ENCODE results near the gene PLOD1.

PLOD1 gene

DNA sequence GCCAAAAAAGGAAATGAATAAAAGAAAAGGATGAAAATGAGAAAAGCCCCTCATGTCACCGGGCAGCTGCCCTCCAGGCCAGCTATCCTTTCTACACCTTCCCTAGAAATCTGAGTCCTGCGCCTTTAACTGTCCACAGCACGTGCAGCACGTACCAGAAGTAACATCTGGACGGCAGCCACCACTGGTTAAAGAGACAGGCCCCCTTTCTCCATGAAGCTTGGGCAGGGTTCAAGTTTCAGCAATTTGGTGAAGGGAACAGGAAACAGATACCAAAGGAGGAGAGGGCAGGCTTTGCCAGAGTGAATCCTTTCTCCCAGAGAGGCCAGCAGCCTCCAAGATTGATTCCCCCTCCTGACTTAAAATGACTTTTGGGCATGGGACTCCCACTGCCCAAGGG lies 4.7 kb upstream of the PLOD1 start (continued):
- TF ChIP-seq, protein P1, sequence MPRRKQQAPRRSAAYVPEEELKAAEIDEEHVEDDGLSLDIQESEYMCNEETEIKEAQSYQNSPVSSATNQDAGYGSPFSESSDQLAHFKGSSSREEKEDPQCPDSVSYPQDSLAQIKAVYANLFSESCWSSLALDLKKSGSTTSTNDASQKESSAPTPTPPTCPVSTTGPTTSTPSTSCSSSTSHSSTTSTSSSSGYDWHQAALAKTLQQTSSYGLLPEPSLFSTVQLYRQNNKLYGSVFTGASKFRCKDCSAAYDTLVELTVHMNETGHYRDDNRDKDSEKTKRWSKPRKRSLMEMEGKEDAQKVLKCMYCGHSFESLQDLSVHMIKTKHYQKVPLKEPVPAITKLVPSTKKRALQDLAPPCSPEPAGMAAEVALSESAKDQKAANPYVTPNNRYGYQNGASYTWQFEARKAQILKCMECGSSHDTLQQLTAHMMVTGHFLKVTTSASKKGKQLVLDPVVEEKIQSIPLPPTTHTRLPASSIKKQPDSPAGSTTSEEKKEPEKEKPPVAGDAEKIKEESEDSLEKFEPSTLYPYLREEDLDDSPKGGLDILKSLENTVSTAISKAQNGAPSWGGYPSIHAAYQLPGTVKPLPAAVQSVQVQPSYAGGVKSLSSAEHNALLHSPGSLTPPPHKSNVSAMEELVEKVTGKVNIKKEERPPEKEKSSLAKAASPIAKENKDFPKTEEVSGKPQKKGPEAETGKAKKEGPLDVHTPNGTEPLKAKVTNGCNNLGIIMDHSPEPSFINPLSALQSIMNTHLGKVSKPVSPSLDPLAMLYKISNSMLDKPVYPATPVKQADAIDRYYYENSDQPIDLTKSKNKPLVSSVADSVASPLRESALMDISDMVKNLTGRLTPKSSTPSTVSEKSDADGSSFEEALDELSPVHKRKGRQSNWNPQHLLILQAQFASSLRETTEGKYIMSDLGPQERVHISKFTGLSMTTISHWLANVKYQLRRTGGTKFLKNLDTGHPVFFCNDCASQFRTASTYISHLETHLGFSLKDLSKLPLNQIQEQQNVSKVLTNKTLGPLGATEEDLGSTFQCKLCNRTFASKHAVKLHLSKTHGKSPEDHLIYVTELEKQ (tag by site-specific recombination; IDR thresholded peaks at IDR 0.05; ENCODE audit: borderline replicate concordance), result no peak
- TF ChIP-seq ZNF324 (tag by site-specific recombination; IDR thresholded peaks at IDR 0.05) (no peak), ZNF514 (tag by site-specific recombination; IDR thresholded peaks at IDR 0.05) (no peak), ZNF660 (tag by site-specific recombination; IDR thresholded peaks at IDR 0.05) (0 out of 2 replicates have a peak, but pooled peaks have one; percentile 41), ZNF785 (tag by site-specific recombination; IDR thresholded peaks at IDR 0.05) (no peak), PRDM10 (tag by site-specific recombination; IDR thresholded peaks at IDR 0.05) (peak; percentile 18; the same call in 1 of the 2 replicates), KLF7 (tag by site-specific recombination; IDR thresholded peaks at IDR 0.05; ENCODE audit: borderline replicate concordance) (no peak), ZNF335 (tag by site-specific recombination; conservative IDR thresholded peaks at IDR 0.05) (peak; percentile 39), ZBTB11 (tag by site-specific recombination; conservative IDR thresholded peaks at IDR 0.05; ENCODE audit: low read depth) (no peak), ZNF629 (tag by site-specific recombination; IDR thresholded peaks at IDR 0.05) (no peak), ZNF138 (tag by site-specific recombination; IDR thresholded peaks at IDR 0.05; ENCODE audit: borderline replicate concordance) (no peak), MEIS1 (CRISPR knock-in tag; IDR thresholded peaks at IDR 0.05; ENCODE audit: borderline replicate concordance) (no peak), ZNF488 (tag by site-specific recombination; IDR thresholded peaks at IDR 0.05) (no peak), ZNF175 (tag by site-specific recombination; IDR thresholded peaks at IDR 0.05) (no peak), ZFHX2 (tag by site-specific recombination; conservative IDR thresholded peaks at IDR 0.05) (no peak), ZNF561 (tag by site-specific recombination; IDR thresholded peaks at IDR 0.05; ENCODE audit: borderline replicate concordance) (0 out of 2 replicates have a peak, but pooled peaks have one; percentile 48), GLIS2 (tag by site-specific recombination; IDR thresholded peaks at IDR 0.05) (no peak), ZNF350 (tag by site-specific recombination; IDR thresholded peaks at IDR 0.05) (no peak), ZNF433 (tag by site-specific recombination; IDR thresholded peaks at IDR 0.05; ENCODE audit: low read depth) (no peak), ZNF530 (tag by site-specific recombination; IDR thresholded peaks at IDR 0.05; ENCODE audit: low read depth) (no peak)
- TF ChIP-seq, protein P2, sequence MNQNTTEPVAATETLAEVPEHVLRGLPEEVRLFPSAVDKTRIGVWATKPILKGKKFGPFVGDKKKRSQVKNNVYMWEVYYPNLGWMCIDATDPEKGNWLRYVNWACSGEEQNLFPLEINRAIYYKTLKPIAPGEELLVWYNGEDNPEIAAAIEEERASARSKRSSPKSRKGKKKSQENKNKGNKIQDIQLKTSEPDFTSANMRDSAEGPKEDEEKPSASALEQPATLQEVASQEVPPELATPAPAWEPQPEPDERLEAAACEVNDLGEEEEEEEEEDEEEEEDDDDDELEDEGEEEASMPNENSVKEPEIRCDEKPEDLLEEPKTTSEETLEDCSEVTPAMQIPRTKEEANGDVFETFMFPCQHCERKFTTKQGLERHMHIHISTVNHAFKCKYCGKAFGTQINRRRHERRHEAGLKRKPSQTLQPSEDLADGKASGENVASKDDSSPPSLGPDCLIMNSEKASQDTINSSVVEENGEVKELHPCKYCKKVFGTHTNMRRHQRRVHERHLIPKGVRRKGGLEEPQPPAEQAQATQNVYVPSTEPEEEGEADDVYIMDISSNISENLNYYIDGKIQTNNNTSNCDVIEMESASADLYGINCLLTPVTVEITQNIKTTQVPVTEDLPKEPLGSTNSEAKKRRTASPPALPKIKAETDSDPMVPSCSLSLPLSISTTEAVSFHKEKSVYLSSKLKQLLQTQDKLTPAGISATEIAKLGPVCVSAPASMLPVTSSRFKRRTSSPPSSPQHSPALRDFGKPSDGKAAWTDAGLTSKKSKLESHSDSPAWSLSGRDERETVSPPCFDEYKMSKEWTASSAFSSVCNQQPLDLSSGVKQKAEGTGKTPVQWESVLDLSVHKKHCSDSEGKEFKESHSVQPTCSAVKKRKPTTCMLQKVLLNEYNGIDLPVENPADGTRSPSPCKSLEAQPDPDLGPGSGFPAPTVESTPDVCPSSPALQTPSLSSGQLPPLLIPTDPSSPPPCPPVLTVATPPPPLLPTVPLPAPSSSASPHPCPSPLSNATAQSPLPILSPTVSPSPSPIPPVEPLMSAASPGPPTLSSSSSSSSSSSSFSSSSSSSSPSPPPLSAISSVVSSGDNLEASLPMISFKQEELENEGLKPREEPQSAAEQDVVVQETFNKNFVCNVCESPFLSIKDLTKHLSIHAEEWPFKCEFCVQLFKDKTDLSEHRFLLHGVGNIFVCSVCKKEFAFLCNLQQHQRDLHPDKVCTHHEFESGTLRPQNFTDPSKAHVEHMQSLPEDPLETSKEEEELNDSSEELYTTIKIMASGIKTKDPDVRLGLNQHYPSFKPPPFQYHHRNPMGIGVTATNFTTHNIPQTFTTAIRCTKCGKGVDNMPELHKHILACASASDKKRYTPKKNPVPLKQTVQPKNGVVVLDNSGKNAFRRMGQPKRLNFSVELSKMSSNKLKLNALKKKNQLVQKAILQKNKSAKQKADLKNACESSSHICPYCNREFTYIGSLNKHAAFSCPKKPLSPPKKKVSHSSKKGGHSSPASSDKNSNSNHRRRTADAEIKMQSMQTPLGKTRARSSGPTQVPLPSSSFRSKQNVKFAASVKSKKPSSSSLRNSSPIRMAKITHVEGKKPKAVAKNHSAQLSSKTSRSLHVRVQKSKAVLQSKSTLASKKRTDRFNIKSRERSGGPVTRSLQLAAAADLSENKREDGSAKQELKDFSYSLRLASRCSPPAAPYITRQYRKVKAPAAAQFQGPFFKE (tag by site-specific recombination; IDR thresholded peaks at IDR 0.05; ENCODE audit: borderline replicate concordance), result no peak
